K562 (cell line): Measurements from ENCODE around the gene BNC1. TPM values are rescaled to one million over a fixed set of nuclear protein-coding genes. Genes with fewer than 3 reads are reported as not detected.

Experiments
- ATAC-seq: fragments of 200-7000 bp; cut with Tn5 transposase; 3 replicates; pipeline ENCODE4 v1.9.1; 2020; ENCODE audit warnings: moderate library complexity
- BruUV-seq: library from RNA; stranded (reverse); fragments of 400-500 nt; replicated peaks from 2 replicates; lab custom pipeline; 2021; lab: Mats Ljungman, UMichigan
- CTCF ChIA-PET: fragments of 300-600 bp; formaldehyde crosslinking; extraction: SDS; loops from one replicate; lab custom pipeline; 2021; ENCODE audit warnings: low intra/inter-chr PET ratio; lab: Yijun Ruan, JAX
- POLR2A ChIA-PET: fragments of 300-600, 350-650 bp; sonication (Branson Sonifier 250); formaldehyde crosslinking; extraction: SDS; loops from one replicate; lab custom pipeline; 2021; ENCODE audit warnings: antibody characterized with exemption, inconsistent platforms; lab: Yijun Ruan, JAX
- DNase-seq, 4 experiments: peaks; one replicate each; pipeline versions ENCODE4 v3.0.0 to v3.0.0-alpha.2; 2011 to 2018; ENCODE audit warnings: low spot score in 3 of 4, mixed read lengths in 3 of 4; ENCODE audit errors: extremely low read depth in 1 of 4
- FAIRE-seq: peaks from 2 replicates; lab custom pipeline; 2011; peaks lifted over from hg19 to GRCh38; lab: Jason Lieb, UNC
- H2AFZ ChIP-seq: 2 replicates; pipeline ENCODE4 v1.6.0; 2011; ENCODE audit warnings: low read depth, low read length, control low read depth, inconsistent platforms
- H3K27ac ChIP-seq: fragments of 200-600 bp; 3 replicates; pipeline ENCODE4 v1.8.0; 2011; ENCODE audit warnings: low read depth, mild to moderate bottlenecking, control low read depth, inconsistent platforms, low read length, moderate library complexity, mixed read lengths; ENCODE audit errors: extremely low read depth
- H3K27me3 ChIP-seq, 2 experiments: fragments of 300-600 bp in 1 of 2; 2 replicates in 1 of 2; 3 replicates in 1 of 2; pipeline versions ENCODE4 v1.6.0 to v1.8.0; 2011; ENCODE audit warnings: inconsistent platforms in 2 of 2, low read length in 2 of 2, mild to moderate bottlenecking in 1 of 2, mixed read lengths in 1 of 2, moderate library complexity in 1 of 2; ENCODE audit not compliant: control insufficient read depth in 2 of 2, insufficient read depth in 2 of 2
- H3K36me3 ChIP-seq: fragments of 300-600 bp; 3 replicates; pipeline ENCODE4 v1.8.0; 2011; ENCODE audit warnings: mild to moderate bottlenecking, low read length, inconsistent platforms; ENCODE audit not compliant: control insufficient read depth, insufficient read depth
- H3K4me1 ChIP-seq, 2 experiments: fragments of 200-600 bp in 1 of 2; replicated peaks in 1 of 2; 2 replicates in 1 of 2; 3 replicates in 1 of 2; pipeline versions ENCODE4 v1.5.1 to v1.8.0; 2011; ENCODE audit warnings: inconsistent platforms in 2 of 2, low read length in 2 of 2, mild to moderate bottlenecking in 1 of 2, mixed read lengths in 1 of 2, moderate library complexity in 1 of 2; ENCODE audit not compliant: control insufficient read depth in 2 of 2, insufficient read depth in 2 of 2
- H3K4me2 ChIP-seq: 2 replicates; pipeline ENCODE4 v1.6.1; 2011; ENCODE audit warnings: low read length, control low read depth, inconsistent platforms, mixed read lengths; ENCODE audit not compliant: insufficient read depth
- H3K4me3 ChIP-seq: fragments of 200-600 bp; sonication (generic), shearing (Covaris generic); 2 replicates; pipeline ENCODE4 v1.5.1; 2016; ENCODE audit warnings: control low read depth, inconsistent platforms
- H3K79me2 ChIP-seq: fragments of 200-600 bp; 3 replicates; pipeline ENCODE4 v1.8.0; 2011; ENCODE audit warnings: low read length, inconsistent platforms; ENCODE audit not compliant: control insufficient read depth, insufficient read depth
- H3K9ac ChIP-seq, 2 experiments: 2 replicates each; pipeline versions ENCODE4 v1.6.0 to v1.6.1; 2011; ENCODE audit warnings: low read depth in 2 of 2, low read length in 2 of 2, control low read depth in 1 of 2, inconsistent platforms in 1 of 2, mild to moderate bottlenecking in 1 of 2, mixed read lengths in 1 of 2; ENCODE audit not compliant: insufficient read depth in 1 of 2
- H3K9me1 ChIP-seq: one replicate; pipeline ENCODE4 v1.6.0; 2011; ENCODE audit warnings: inconsistent platforms, mild to moderate bottlenecking, low read length, moderate library complexity; ENCODE audit not compliant: control insufficient read depth, insufficient read depth
- H3K9me3 ChIP-seq: replicated peaks from 2 replicates; pipeline ENCODE4 v1.5.1; 2011; ENCODE audit warnings: low read depth, low read length, inconsistent platforms; ENCODE audit not compliant: control insufficient read depth, insufficient read depth
- H4K20me1 ChIP-seq: replicated peaks from 2 replicates; pipeline ENCODE4 v1.6.1; 2011; ENCODE audit warnings: low read length, inconsistent platforms, mixed read lengths; ENCODE audit not compliant: control insufficient read depth, insufficient read depth
- ATF1 ChIP-seq, 2 experiments: fragments of 450-650 bp in 1 of 2; IDR thresholded peaks; 2 replicates each; pipeline ENCODE4 v1.6.1; 2016; ENCODE audit warnings: missing compliant biosample characterization in 1 of 2, missing genetic modification characterization in 1 of 2
- ELF4 ChIP-seq: fragments of 450-650 bp; formaldehyde crosslinking; IDR thresholded peaks from 2 replicates; pipeline ENCODE4 v1.4.0; 2022; ENCODE audit warnings: missing genetic modification characterization
- GABPB1 ChIP-seq: sonication (generic); formaldehyde crosslinking; IDR thresholded peaks from 2 replicates; pipeline ENCODE4 v1.8.0; 2022; ENCODE audit warnings: mild to moderate bottlenecking, missing genetic modification reagents
- IRF2 ChIP-seq: sonication (generic); formaldehyde crosslinking; IDR thresholded peaks from 2 replicates; pipeline ENCODE4 v1.8.1; 2022; ENCODE audit warnings: mild to moderate bottlenecking, missing genetic modification reagents
- MXI1 ChIP-seq: IDR thresholded peaks from 2 replicates; pipeline ENCODE4 v1.6.1; 2011; ENCODE audit warnings: low read depth, mild to moderate bottlenecking, improper control_type of control experiment, low read length
- MYC ChIP-seq, 2 experiments: fragments of 250-450 bp in 1 of 2; sonication (Bioruptor Pico) in 1 of 2; IDR thresholded peaks; 2 replicates each; pipeline versions ENCODE4 v1.5.1 to v1.6.1; 2012 to 2021; ENCODE audit warnings: low read depth in 2 of 2, borderline replicate concordance in 1 of 2, improper control_type of control experiment in 1 of 2, low read length in 1 of 2, mild to moderate bottlenecking in 1 of 2, moderate library complexity in 1 of 2
- PML ChIP-seq: IDR thresholded peaks from 2 replicates; pipeline ENCODE4 v1.6.1; 2012; ENCODE audit warnings: low read length, inconsistent platforms
- SP1 ChIP-seq: sonication (generic); formaldehyde crosslinking; IDR thresholded peaks from 2 replicates; pipeline ENCODE4 v1.8.1; 2022; ENCODE audit warnings: mild to moderate bottlenecking, missing genetic modification reagents
- SPI1 ChIP-seq: IDR thresholded peaks from 2 replicates; pipeline ENCODE4 v1.6.1; 2011; ENCODE audit warnings: low read depth, low read length, control low read depth, borderline replicate concordance
- STAT5A ChIP-seq: IDR thresholded peaks from 2 replicates; pipeline ENCODE4 v1.6.1; 2012; ENCODE audit warnings: low read length, inconsistent platforms, borderline replicate concordance
- TAF1 ChIP-seq: IDR thresholded peaks from 2 replicates; pipeline ENCODE4 v1.6.1; 2011; ENCODE audit warnings: mild to moderate bottlenecking, low read length, moderate library complexity; ENCODE audit not compliant: insufficient read depth, control insufficient read depth, severe bottlenecking; ENCODE audit errors: extremely low read depth
- TCF7 ChIP-seq: sonication (generic); IDR thresholded peaks from 2 replicates; pipeline ENCODE4 v1.6.1; 2016; ENCODE audit warnings: antibody characterized with exemption, borderline replicate concordance
- TEAD2 ChIP-seq: fragments of 450-650 bp; IDR thresholded peaks from 2 replicates; pipeline ENCODE4 v1.6.1; 2016; ENCODE audit warnings: missing genetic modification characterization, control low read depth, missing compliant biosample characterization
- WHSC1 ChIP-seq: IDR thresholded peaks from one replicate; pipeline ENCODE4 v1.6.1; 2012; ENCODE audit warnings: low read length, control low read depth, inconsistent platforms
- ZBED1 ChIP-seq: IDR thresholded peaks from 2 replicates; pipeline ENCODE4 v1.6.1; 2014
- ZKSCAN8 ChIP-seq: fragments of 200-800 bp; sonication (Bioruptor generic); IDR thresholded peaks from 2 replicates; pipeline ENCODE4 v1.6.1; 2016; ENCODE audit warnings: missing genetic modification characterization, missing compliant biosample characterization
- ZNF12 ChIP-seq: sonication (generic); formaldehyde crosslinking; IDR thresholded peaks from 2 replicates; pipeline ENCODE4 v1.4.0; 2020; ENCODE audit warnings: mild to moderate bottlenecking, missing genetic modification reagents
- ZNF253 ChIP-seq: fragments of 250-450 bp; sonication (Bioruptor Pico); conservative IDR thresholded peaks from 2 replicates; pipeline ENCODE4 v1.6.1; 2021; ENCODE audit warnings: mild to moderate bottlenecking
- ZNF644 ChIP-seq: fragments of 200-800 bp; sonication (Bioruptor generic); IDR thresholded peaks from 2 replicates; pipeline ENCODE4 v1.6.1; 2016; ENCODE audit warnings: low read depth, missing genetic modification characterization, missing compliant biosample characterization
- ZNF668 ChIP-seq: fragments of 250-450 bp; sonication (Bioruptor Pico); IDR thresholded peaks from 2 replicates; pipeline ENCODE4 v1.8.0; 2022; ENCODE audit warnings: mild to moderate bottlenecking, inconsistent platforms
- WGBS: fragments of 100-300 bp; shearing (Covaris generic); methylation state at CpG from one replicate; pipeline ENCODE4 v1.1.6; 2016; ENCODE audit warnings: low coverage, mixed read lengths; ENCODE audit not compliant: insufficient coverage; ENCODE audit errors: missing lambda C conversion rate; 5-methylcytosine and 5-hydroxymethylcytosine counted together
- in situ Hi-C: fragments of 300-500 bp; cut with MboI; formaldehyde crosslinking; loops from 4 replicates; pipeline ENCODE4 v1.15.0; 2018; ENCODE audit warnings: inconsistent platforms, mixed read lengths
- intact Hi-C: fragments of 100-400 bp; cut with micrococcal nuclease; formaldehyde crosslinking; loops from 2 replicates; pipeline ENCODE4 v1.14.2; 2022
- polyA plus RNA-seq, 8 experiments: library from polyadenylated mRNA; depleted of rRNA in 4 of 8; stranded (reverse) in 5 of 8; unstranded in 3 of 8; fragments of >200 nt; fragmentation: Nextera tagmentation in 2 of 8; fragmentation: Illumina TruSeq in 1 of 8; extraction: Ambion mirVana in 2 of 8; extraction: Trizol in 1 of 8; gene quantifications; 2 replicates each; pipeline versions ENCODE4 v1.2.1 to v1.2.3, GENCODE V29; 2011 to 2014; ENCODE audit warnings: inconsistent platforms in 1 of 8, missing spikeins in 1 of 8
- total RNA-seq, 7 experiments: library from RNA; depleted of rRNA in 6 of 7; stranded (reverse); fragments of >200 nt in 6 of 7; fragmentation: Illumina TruSeq in 2 of 7; extraction: Trizol in 2 of 7; gene quantifications; 2 replicates each; pipeline versions ENCODE4 v1.2.1 to v1.2.3, GENCODE V29; 2011 to 2021; ENCODE audit warnings: low replicate concordance in 1 of 7
- TF ChIP-seq, protein P1 (sequence below), 2 experiments: fragments of 450-650 bp; conservative IDR thresholded peaks; 2 replicates each; pipeline ENCODE4 v1.6.1; 2017; ENCODE audit warnings: mild to moderate bottlenecking in 2 of 2, moderate library complexity in 2 of 2

The BNC1 gene
- total and polyA plus RNA-seq, 9 of the 15 experiments (the other 6 are each of a cell fraction or from before 2014, with no cell fraction given), result not detected

DNA sequence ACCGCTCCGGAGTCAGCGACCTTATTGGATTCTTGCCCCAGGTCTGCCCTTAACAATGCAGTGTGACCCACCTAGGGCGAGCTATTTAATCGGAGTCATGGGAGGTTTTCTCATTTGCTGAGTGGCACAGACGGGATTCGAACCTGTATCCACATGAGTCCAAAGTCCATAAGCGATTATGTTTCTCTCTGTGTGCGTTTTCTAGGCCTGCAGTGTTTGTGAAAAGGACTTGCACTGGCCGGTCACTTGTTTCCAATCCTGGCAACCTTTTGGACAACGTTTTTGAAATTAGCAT lies 76.2 kb downstream of the BNC1 start (continued):
- TF ChIP-seq SP1, result 0 out of 2 replicates have a peak, but pooled peaks have one; percentile 48
- peak; percentile 6; the same call in 1 of the 2 replicates for TF ChIP-seq GABPB1 (CRISPR knock-in tag)

DNA sequence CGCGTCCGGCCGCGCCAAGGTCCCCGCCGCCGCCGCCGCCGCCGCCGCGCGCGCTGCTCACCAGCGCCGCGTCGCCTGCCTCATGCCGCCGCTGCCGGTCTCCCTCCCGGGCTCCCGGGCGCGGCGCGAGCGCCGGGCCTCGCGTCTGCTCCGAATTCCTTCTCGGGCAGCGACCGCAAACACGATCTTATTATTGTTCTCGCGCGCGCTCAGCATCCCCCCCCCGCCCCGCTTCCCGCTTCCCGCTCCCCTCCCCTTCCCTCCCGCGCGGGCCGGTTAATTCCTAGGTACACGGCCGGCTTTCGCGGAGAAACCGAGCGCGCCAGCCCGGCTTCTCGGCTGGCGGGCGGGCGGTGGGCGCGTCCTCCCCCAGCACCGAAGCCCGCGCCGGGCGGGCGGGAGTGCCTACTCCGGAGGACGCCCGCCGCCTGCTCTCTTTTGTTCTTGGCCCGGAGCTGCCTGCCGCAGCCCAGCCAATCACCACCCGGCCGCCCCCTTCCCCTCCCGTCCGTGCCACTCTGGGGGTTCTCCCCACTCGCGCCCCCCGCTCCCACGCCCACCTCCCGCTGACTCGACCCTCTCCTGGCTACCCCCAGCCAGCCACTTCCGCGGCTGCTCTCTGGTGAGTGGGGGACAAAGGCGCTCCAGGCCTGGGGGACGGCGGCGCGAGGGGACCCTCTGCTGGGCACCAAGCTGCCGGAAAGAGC lies 76.7 kb downstream of the BNC1 start, which contains the start of gene HDGFL3:
HDGFL3 (minus strand) TSS at position 164 of the 707 bp plus-strand sequence. CDS start 409 bp downstream, outside the sequence.
- DNase-seq, result peak in 3 of 4 experiments; percentile 60 to 62 (median 62)
- Histone ChIP-seq H3K9me1 (no peaks in the 10 kb centered on the region), H3K27me3 (peaks cover 2 to 6% of the 10 kb centered on the region in 2 experiments; a peak in 3 of 5 replicates), H3K9ac (peak within 1 kb of the TSS; percentile 65 to 88), H2AFZ (peak within 1 kb of the TSS; percentile 92), H3K4me1 (peaks cover 14 to 18% of the 10 kb centered on the region in 2 experiments), H3K4me2 (peak within 1 kb of the TSS; percentile 79), H3K27ac (peak within 1 kb of the TSS; percentile 68), H4K20me1 (no peaks in the 10 kb centered on the region; the same call in 1 of the 2 replicates), H3K36me3 (no peaks in the 10 kb centered on the region; the same call in 2 of the 3 replicates), H3K79me2 (peaks cover 39% of the 10 kb centered on the region), H3K4me3 (peak within 1 kb of the TSS; percentile 69), H3K9me3 (no peaks in the 10 kb centered on the region)
- WGBS, result 5% methylated on average over 20 of the region's 94 CpGs
- no peak for FAIRE-seq
- in situ Hi-C loops, result no loop called here
- BruUV-seq, result no TSS peak
- intact Hi-C loops, result loop anchor here (2.0 to 5.0 kb wide), 4 partner anchors 101 to 361 kb away; partner anchors contain the start of genes BTBD1, C15orf40 and TM6SF1
- POLR2A ChIA-PET, result no interaction called here
- ATAC-seq, result peak; percentile 65
- CTCF ChIA-PET, result no interaction called here
- no peak for TF ChIP-seq ZBED1
- TF ChIP-seq ATF1 (CRISPR knock-in tag; IDR thresholded peaks at IDR 0.05), result no peak
- no peak for TF ChIP-seq ATF1 (tag; IDR thresholded peaks at IDR 0.05)
- no peak for TF ChIP-seq TAF1
- TF ChIP-seq PML, result no peak
- no peak for TF ChIP-seq MXI1
- peak; percentile 46; the same call in 1 of the 2 replicates for TF ChIP-seq ZNF12 (CRISPR knock-in tag)
- no peak for TF ChIP-seq ZKSCAN8 (CRISPR knock-in tag)
- no peak for TF ChIP-seq TCF7
- TF ChIP-seq STAT5A, result no peak
- TF ChIP-seq ZNF644 (tag), result no peak
- TF ChIP-seq WHSC1, result no peak
- no peak for TF ChIP-seq TEAD2 (tag)
- no peak for TF ChIP-seq ZNF253 (CRISPR knock-in tag)
- TF ChIP-seq SPI1, result no peak
- no peak; the same call in 1 of the 2 replicates for TF ChIP-seq MYC (IDR thresholded peaks at IDR 0.05; ENCODE audit: low read depth, low read length)
- peak; percentile 35; the same call in 1 of the 2 replicates for TF ChIP-seq MYC (CRISPR knock-in tag; IDR thresholded peaks at IDR 0.05; ENCODE audit: borderline replicate concordance, low read depth)
- TF ChIP-seq, protein P1, sequence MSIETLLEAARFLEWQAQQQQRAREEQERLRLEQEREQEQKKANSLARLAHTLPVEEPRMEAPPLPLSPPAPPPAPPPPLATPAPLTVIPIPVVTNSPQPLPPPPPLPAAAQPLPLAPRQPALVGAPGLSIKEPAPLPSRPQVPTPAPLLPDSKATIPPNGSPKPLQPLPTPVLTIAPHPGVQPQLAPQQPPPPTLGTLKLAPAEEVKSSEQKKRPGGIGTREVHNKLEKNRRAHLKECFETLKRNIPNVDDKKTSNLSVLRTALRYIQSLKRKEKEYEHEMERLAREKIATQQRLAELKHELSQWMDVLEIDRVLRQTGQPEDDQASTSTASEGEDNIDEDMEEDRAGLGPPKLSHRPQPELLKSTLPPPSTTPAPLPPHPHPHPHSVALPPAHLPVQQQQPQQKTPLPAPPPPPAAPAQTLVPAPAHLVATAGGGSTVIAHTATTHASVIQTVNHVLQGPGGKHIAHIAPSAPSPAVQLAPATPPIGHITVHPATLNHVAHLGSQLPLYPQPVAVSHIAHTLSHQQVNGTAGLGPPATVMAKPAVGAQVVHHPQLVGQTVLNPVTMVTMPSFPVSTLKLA (conservative IDR thresholded peaks at IDR 0.05), result no peak
- TF ChIP-seq IRF2 (CRISPR knock-in tag), result no peak
- TF ChIP-seq ZNF668 (CRISPR knock-in tag), result no peak
- 0 out of 2 replicates have a peak, but pooled peaks have one; percentile 28 for TF ChIP-seq ELF4 (CRISPR knock-in tag)
